Measurements from ENCODE around the gene KRTAP2-3.

- no peak for TF ChIP-seq CTCF (conservative IDR thresholded peaks at IDR 0.05)
- no peak for TF ChIP-seq ZFX (IDR thresholded peaks at IDR 0.05)
Measured at GRCh38 chr17:41020336-41020735, 39.6 kb downstream of the KRTAP2-3 start.

All from C4-2B (cell line).